Pancreas (tissue), 10 donors: Measurements from ENCODE around the gene PDSS1. TPM values are rescaled to one million over a fixed set of nuclear protein-coding genes. Genes with fewer than 3 reads are reported as not detected.

Experiments
- ATAC-seq, 4 donors: fragments of 200-7000 bp; cut with Tn5 transposase; one replicate each; pipeline versions ENCODE4 v1.8.0 to v1.9.1; 2020; ENCODE audit warnings: mild to moderate bottlenecking in 4 of 4, moderate library complexity in 4 of 4
- DNase-seq, 6 donors: peaks; one replicate each; pipeline ENCODE4 v3.0.0-alpha.2; 2020
- FAIRE-seq: peaks from 2 replicates; lab custom pipeline; 2012; peaks lifted over from hg19 to GRCh38; lab: Jason Lieb, UNC
- H3K27ac ChIP-seq, 4 donors: fragments of 200-600 bp; sonication (generic); 1 replicate in 3 of 4; 2 replicates in 1 of 4; pipeline versions ENCODE4 v1.5.0 to v1.8.0; 2020
- H3K27me3 ChIP-seq, 4 donors: fragments of 200-600 bp; one replicate each; pipeline ENCODE4 v1.8.0; 2021
- H3K36me3 ChIP-seq, 3 donors: fragments of 200-600 bp; sonication (generic) in 1 of 3; one replicate each; pipeline versions ENCODE4 v1.5.0 to v1.8.0; 2020 to 2021
- H3K4me1 ChIP-seq, 3 donors: fragments of 200-600 bp; one replicate each; pipeline ENCODE4 v1.8.0; 2021
- H3K4me3 ChIP-seq, 4 donors: fragments of 200-600 bp; sonication (generic) in 2 of 4; one replicate each; pipeline versions ENCODE4 v1.5.0 to v1.8.0; 2020 to 2021
- H3K9me3 ChIP-seq, 4 donors: fragments of 200-600 bp; one replicate each; pipeline ENCODE4 v1.8.0; 2021
- CTCF ChIP-seq, 4 donors: fragments of 200-600 bp; sonication (generic) in 3 of 4; IDR thresholded peaks; one replicate each; pipeline versions ENCODE4 v1.5.0 to v1.8.0; 2021; ENCODE audit warnings: antibody characterized with exemption in 4 of 4
- WGBS, 2 donors: extraction: QIAGEN DNeasy Blood & Tissue Kit; methylation state at CpG; one replicate each; pipeline ENCODE4 v1.1.7; 2013; 5-methylcytosine and 5-hydroxymethylcytosine counted together
- intact Hi-C, 3 donors: fragments of 100-400 bp; cut with DNase I; formaldehyde crosslinking; loops; one replicate each; pipeline versions ENCODE4 v1.11.1 to v1.14.2; 2022
- polyA plus RNA-seq, 2 donors: library from polyadenylated mRNA; stranded (reverse); fragments of 200-250 nt; gene quantifications; one replicate each; pipeline ENCODE4 v1.2.3, GENCODE V29; 2013
- total RNA-seq, 6 donors: library from RNA; stranded (reverse); fragmentation: NEBNext Ultra II Directional in 4 of 6; extraction: Animal tissue kit (Norgen Biotek cat#: 25700) in 4 of 6; gene quantifications; one replicate each; pipeline versions ENCODE4 v1.2.1 to v1.2.4, GENCODE V29; 2021 to 2023
- donor health status: healthy with polysubstance abuse.
- donor health status: DM: no; HTN: no; CAD: no; lungs with moderate emphysema.
- donor health status: DM: no; HTN: no; CAD: no.
- donor health status: control.
- donor health status: control.
- donor health status: Bipolar disorder and iron deficiency.
- donor health status: DM: yes; HTN: yes; CAD: no.
- donor health status: DM: no; HTN: no; CAD: no.
- donor health status: DM: no; HTN: no; CAD: no.
- donor health status: DM: yes; HTN: yes; CAD: no.

Gene PDSS1
- total and polyA plus RNA-seq, 8 donors, result 0.69 to 3.1 (median 1.8) TPM

- Histone ChIP-seq H3K4me1 (no peaks in the 10 kb centered on the region), H3K9me3 (no peaks in the 10 kb centered on the region), H3K36me3 (peaks cover 0 to 4% (median 0%) of the 10 kb centered on the region in 3 donors), H3K27ac (no peak overlapping the region), H3K27me3 (no peaks in the 10 kb centered on the region), H3K4me3 (no peak overlapping the region)
- 85 to 90% methylated on average over 7 of the region's 7 CpGs for WGBS, 2 donors
- FAIRE-seq (no peak), DNase-seq (no peak), ATAC-seq (no peak)
- intact Hi-C loops, result loop anchor here in 2 of 3 donors (5.0 to 10.0 kb wide), 2 partner anchors 156 to 158 kb away; no protein-coding TSS in a partner anchor
- TF ChIP-seq CTCF (IDR thresholded peaks at IDR 0.05), result no peak
These were observed 31.5 kb downstream of the PDSS1 start for GRCh38 chr10:26728957-26729356.

- no peaks in the 10 kb centered on the region for H3K27me3 ChIP-seq
- no peaks in the 10 kb centered on the region for H3K4me1 ChIP-seq
- H3K27ac ChIP-seq, result no peak overlapping the region
- WGBS, 2 donors, result 71 to 87% methylated on average over 4 of the region's 4 CpGs
- no peaks in the 10 kb centered on the region for H3K9me3 ChIP-seq
- DNase-seq, result no peak
- H3K36me3 ChIP-seq, result peaks cover 0 to 4% (median 0%) of the 10 kb centered on the region in 3 donors
- no peak for FAIRE-seq
- H3K4me3 ChIP-seq, result no peak overlapping the region
- ATAC-seq, result no peak
- intact Hi-C loops, result loop anchor here in 2 of 3 donors (5.0 to 10.0 kb wide), 2 partner anchors 155 to 158 kb away; no protein-coding TSS in a partner anchor
- TF ChIP-seq CTCF (IDR thresholded peaks at IDR 0.05), result no peak
These were observed 31.9 kb downstream of the PDSS1 start for GRCh38 chr10:26729395-26729794.

GRCh38 chr10:26730552-26730951, 33.1 kb downstream of the PDSS1 start:
- intact Hi-C loops, result loop anchor here in 1 of 3 donors (5.0 kb wide), 1 partner anchor 157 kb away; no protein-coding TSS in a partner anchor
- no peaks in the 10 kb centered on the region for H3K36me3 ChIP-seq
- H3K27me3 ChIP-seq, result no peaks in the 10 kb centered on the region
- ATAC-seq, result peak in 1 of 4 donors; percentile 24
- no peak for TF ChIP-seq CTCF (IDR thresholded peaks at IDR 0.05)
- no peak overlapping the region for H3K27ac ChIP-seq
- 95 to 98% methylated on average over 2 of the region's 2 CpGs for WGBS, 2 donors
- H3K4me1 ChIP-seq, result no peaks in the 10 kb centered on the region
- no peaks in the 10 kb centered on the region for H3K9me3 ChIP-seq
- FAIRE-seq, result no peak
- H3K4me3 ChIP-seq, result no peak overlapping the region
- no peak for DNase-seq

GRCh38 chr10:26733750-26734568, 36.5 kb downstream of the PDSS1 start:
- Histone ChIP-seq H3K9me3 (no peaks in the 10 kb centered on the region), H3K4me3 (no peak overlapping the region), H3K36me3 (no peaks in the 10 kb centered on the region), H3K27ac (no peak overlapping the region), H3K4me1 (no peaks in the 10 kb centered on the region), H3K27me3 (no peaks in the 10 kb centered on the region)
- ATAC-seq, result peak in 3 of 4 donors; percentile 56 to 63 (median 59)
- no peak for TF ChIP-seq CTCF (IDR thresholded peaks at IDR 0.05)
- intact Hi-C loops, result loop anchor here in 1 of 3 donors (5.0 kb wide), 1 partner anchor 153 kb away; no protein-coding TSS in a partner anchor
- 55 to 64% methylated on average over 14 of the region's 14 CpGs for WGBS, 2 donors
- peak in 1 of 6 donors; percentile 4 for DNase-seq
- no peak for FAIRE-seq

GRCh38 chr10:26735435-26735834, 37.9 kb downstream of the PDSS1 start:
- Histone ChIP-seq H3K36me3 (no peaks in the 10 kb centered on the region), H3K27ac (no peak overlapping the region), H3K4me3 (no peak overlapping the region), H3K27me3 (no peaks in the 10 kb centered on the region), H3K4me1 (no peaks in the 10 kb centered on the region), H3K9me3 (no peaks in the 10 kb centered on the region)
- ATAC-seq (no peak), FAIRE-seq (no peak), DNase-seq (no peak)
- WGBS, 2 donors, result 73 to 78% methylated on average over 4 of the region's 4 CpGs
- intact Hi-C loops, result no loop called here
- no peak for TF ChIP-seq CTCF (IDR thresholded peaks at IDR 0.05)
